ENCODE measurements around the gene GPR139.

Gene GPR139

GRCh38 chr16:20073203-20074098 lies at the start of gene GPR139:
TSS of gene GPR139 (minus strand) at chr16:20073890. CDS start at chr16:20073616, 274 bp downstream.
- no peak for DNase-seq (ENCODE audit: low read depth in 3 of 3, low spot score in 1 of 3)

- no peak for DNase-seq (ENCODE audit: low read depth in 3 of 3, low spot score in 1 of 3)
Observed at GRCh38 chr16:20122011-20122410, 48.3 kb upstream of the GPR139 start.

- DNase-seq (ENCODE audit: low read depth in 3 of 3, low spot score in 1 of 3) = no peak
Observed at GRCh38 chr16:20114356-20114755, 40.7 kb upstream of the GPR139 start.

- no peak for DNase-seq (ENCODE audit: low read depth in 3 of 3, low spot score in 1 of 3)
Observed at GRCh38 chr16:20111143-20111542, 37.5 kb upstream of the GPR139 start.

GRCh38 chr16:20107083-20107482 lies 33.4 kb upstream of the GPR139 start:
- DNase-seq (ENCODE audit: low read depth in 3 of 3, low spot score in 1 of 3) = no peak

GRCh38 chr16:20104563-20105183 lies 31.0 kb upstream of the GPR139 start:
- no peak for DNase-seq (ENCODE audit: low read depth in 3 of 3, low spot score in 1 of 3)

- DNase-seq (ENCODE audit: low read depth in 3 of 3, low spot score in 1 of 3) = no peak
Observed at GRCh38 chr16:20102521-20102920, 28.8 kb upstream of the GPR139 start.

- DNase-seq (ENCODE audit: low read depth in 3 of 3, low spot score in 1 of 3) = no peak
Observed at GRCh38 chr16:20102021-20102420, 28.3 kb upstream of the GPR139 start.

GRCh38 chr16:20099375-20099774 lies 25.7 kb upstream of the GPR139 start:
- no peak for DNase-seq (ENCODE audit: low read depth in 3 of 3, low spot score in 1 of 3)

- DNase-seq (ENCODE audit: low read depth in 3 of 3, low spot score in 1 of 3) = no peak
Observed at GRCh38 chr16:20094157-20094556, 20.5 kb upstream of the GPR139 start.

- DNase-seq (ENCODE audit: low read depth in 3 of 3, low spot score in 1 of 3) = no peak
Observed at GRCh38 chr16:20089246-20089965, 15.7 kb upstream of the GPR139 start.

- no peak for DNase-seq (ENCODE audit: low read depth in 3 of 3, low spot score in 1 of 3)
Observed at GRCh38 chr16:20084624-20085226, 11.0 kb upstream of the GPR139 start.

- no peak for DNase-seq (ENCODE audit: low read depth in 3 of 3, low spot score in 1 of 3)
Observed at GRCh38 chr16:20079106-20079505, 5.4 kb upstream of the GPR139 start.

GRCh38 chr16:20075243-20075642 lies 1.6 kb upstream of the GPR139 start:
- no peak for DNase-seq (ENCODE audit: low read depth in 3 of 3, low spot score in 1 of 3)

GRCh38 chr16:20074099-20074991 lies 655 bp upstream of the GPR139 start:
- DNase-seq (ENCODE audit: low read depth in 3 of 3, low spot score in 1 of 3) = no peak

- no peak for DNase-seq (ENCODE audit: low read depth in 3 of 3, low spot score in 1 of 3)
Observed at GRCh38 chr16:20072874-20073202, 852 bp downstream of the GPR139 start.

- no peak for DNase-seq (ENCODE audit: low read depth in 3 of 3, low spot score in 1 of 3)
Observed at GRCh38 chr16:20072146-20072873, 1.4 kb downstream of the GPR139 start.

GRCh38 chr16:20064931-20065330 lies 8.8 kb downstream of the GPR139 start:
- no peak for DNase-seq (ENCODE audit: low read depth in 3 of 3, low spot score in 1 of 3)

GRCh38 chr16:20064520-20064919 lies 9.2 kb downstream of the GPR139 start:
- no peak for DNase-seq (ENCODE audit: low read depth in 3 of 3, low spot score in 1 of 3)

GRCh38 chr16:20061132-20061531 lies 12.6 kb downstream of the GPR139 start:
- DNase-seq (ENCODE audit: low read depth in 3 of 3, low spot score in 1 of 3) = no peak

Data from stimulated activated CD4-positive, alpha-beta T cell treated with anti-CD3 and anti-CD28 coated beads, TNF-alpha, amount 100 ng/mL, for 1 hour (primary cell).